ACC112 (cell line): Measurements from ENCODE around the gene MKNK1.

Experiments used
- H2AFZ ChIP-seq: fragments of 200-600 bp; sonication (generic); one replicate; pipeline ENCODE4 v1.6.0; 2017; ENCODE audit warnings: antibody characterized with exemption, low read length; ENCODE audit not compliant: unreplicated experiment
- H3K27ac ChIP-seq: fragments of 200-600 bp; sonication (generic); 2 replicates; pipeline ENCODE4 v1.5.1; 2014; ENCODE audit warnings: low read depth, mild to moderate bottlenecking, antibody characterized with exemption, low read length, moderate library complexity
- H3K27me3 ChIP-seq: fragments of 200-600 bp; sonication (generic); 2 replicates; pipeline ENCODE4 v1.6.1; 2014; ENCODE audit warnings: mild to moderate bottlenecking, antibody characterized with exemption, low read length, moderate library complexity, mixed read lengths; ENCODE audit not compliant: insufficient read depth
- H3K36me3 ChIP-seq: fragments of 200-600 bp; sonication (generic); 2 replicates; pipeline ENCODE4 v1.6.1; 2016; ENCODE audit warnings: mild to moderate bottlenecking, antibody characterized with exemption, low read length, moderate library complexity, mixed read lengths; ENCODE audit not compliant: insufficient read depth
- H3K4me1 ChIP-seq: fragments of 200-600 bp; sonication (generic); one replicate; pipeline ENCODE4 v1.6.1; 2016; ENCODE audit warnings: low read length, mixed read lengths; ENCODE audit not compliant: insufficient read depth, unreplicated experiment, control insufficient read depth
- H3K4me3 ChIP-seq: fragments of 200-600 bp; sonication (generic); 2 replicates; pipeline ENCODE4 v1.5.1; 2014; ENCODE audit warnings: mild to moderate bottlenecking, low read depth, low read length
- H3K79me2 ChIP-seq: fragments of 200-600 bp; sonication (generic); one replicate; pipeline ENCODE4 v1.6.0; 2016; ENCODE audit warnings: low read length; ENCODE audit not compliant: control insufficient read depth, unreplicated experiment, insufficient read depth

MKNK1 gene

GRCh38 chr1:46612937-46613660, 9.0 kb upstream of the MKNK1 start:
- no peaks in the 10 kb centered on the region for H3K27me3 ChIP-seq
- no peak overlapping the region for H2AFZ ChIP-seq
- peaks cover 38% of the 10 kb centered on the region for H3K4me1 ChIP-seq
- no peak overlapping the region for H3K27ac ChIP-seq
- H3K36me3 ChIP-seq: peaks cover 6% of the 10 kb centered on the region; the same call in 1 of the 2 replicates
- H3K79me2 ChIP-seq: peaks cover 4% of the 10 kb centered on the region
- no peak overlapping the region for H3K4me3 ChIP-seq

GRCh38 chr1:46611691-46612221, 7.7 kb upstream of the MKNK1 start:
- Histone ChIP-seq H3K4me1 (peaks cover 33% of the 10 kb centered on the region), H2AFZ (no peak overlapping the region), H3K79me2 (peaks cover 4% of the 10 kb centered on the region), H3K4me3 (no peak overlapping the region), H3K27me3 (no peaks in the 10 kb centered on the region), H3K36me3 (peaks cover 6% of the 10 kb centered on the region; the same call in 1 of the 2 replicates), H3K27ac (peak overlapping the region; percentile 19; the same call in 1 of the 2 replicates)

GRCh38 chr1:46607345-46608130, 3.5 kb upstream of the MKNK1 start:
- Histone ChIP-seq H3K27me3 (no peaks in the 10 kb centered on the region), H3K79me2 (no peaks in the 10 kb centered on the region), H3K36me3 (peaks cover 6% of the 10 kb centered on the region; the same call in 1 of the 2 replicates), H2AFZ (no peak overlapping the region), H3K4me3 (no peak overlapping the region), H3K4me1 (peaks cover 13% of the 10 kb centered on the region), H3K27ac (no peak overlapping the region)

GRCh38 chr1:46606255-46606965, 2.3 kb upstream of the MKNK1 start:
- H3K27me3 ChIP-seq: no peaks in the 10 kb centered on the region
- H2AFZ ChIP-seq: no peak overlapping the region
- H3K36me3 ChIP-seq: peaks cover 6% of the 10 kb centered on the region; the same call in 1 of the 2 replicates
- H3K79me2 ChIP-seq: no peaks in the 10 kb centered on the region
- no peak overlapping the region for H3K4me3 ChIP-seq
- no peak overlapping the region for H3K27ac ChIP-seq
- peaks cover 8% of the 10 kb centered on the region for H3K4me1 ChIP-seq

- H3K36me3 ChIP-seq: peaks cover 6% of the 10 kb centered on the region; the same call in 1 of the 2 replicates
- H3K4me1 ChIP-seq: peaks cover 6% of the 10 kb centered on the region
- H3K27me3 ChIP-seq: no peaks in the 10 kb centered on the region
- no peak overlapping the region for H3K27ac ChIP-seq
- H3K79me2 ChIP-seq: no peaks in the 10 kb centered on the region
- peak overlapping the region; percentile 86; the same call in 1 of the 2 replicates for H3K4me3 ChIP-seq
- H2AFZ ChIP-seq: no peak overlapping the region
Measured at GRCh38 chr1:46605232-46605631, 1.2 kb upstream of the MKNK1 start.

GRCh38 chr1:46603481-46603857, 599 bp downstream of the MKNK1 start:
- Histone ChIP-seq H3K4me3 (peak overlapping the region; percentile 86), H3K4me1 (peaks cover 6% of the 10 kb centered on the region), H2AFZ (peak overlapping the region; percentile 47), H3K36me3 (no peaks in the 10 kb centered on the region), H3K27me3 (no peaks in the 10 kb centered on the region), H3K27ac (no peak overlapping the region), H3K79me2 (no peaks in the 10 kb centered on the region)

GRCh38 chr1:46601257-46602007, 2.6 kb downstream of the MKNK1 start:
- Histone ChIP-seq H3K4me1 (peaks cover 6% of the 10 kb centered on the region), H3K27me3 (no peaks in the 10 kb centered on the region), H3K4me3 (no peak overlapping the region), H3K27ac (no peak overlapping the region), H2AFZ (no peak overlapping the region), H3K79me2 (no peaks in the 10 kb centered on the region), H3K36me3 (no peaks in the 10 kb centered on the region)

- Histone ChIP-seq H3K36me3 (no peaks in the 10 kb centered on the region), H3K27ac (no peak overlapping the region), H2AFZ (no peak overlapping the region), H3K27me3 (no peaks in the 10 kb centered on the region), H3K4me1 (peaks cover 6% of the 10 kb centered on the region), H3K79me2 (no peaks in the 10 kb centered on the region), H3K4me3 (no peak overlapping the region)
Measured at GRCh38 chr1:46599059-46599970, 4.8 kb downstream of the MKNK1 start.

GRCh38 chr1:46596846-46597245, 7.2 kb downstream of the MKNK1 start:
- Histone ChIP-seq H2AFZ (no peak overlapping the region), H3K36me3 (peaks cover 9% of the 10 kb centered on the region; the same call in 1 of the 2 replicates), H3K27ac (no peak overlapping the region), H3K27me3 (no peaks in the 10 kb centered on the region), H3K4me3 (no peak overlapping the region), H3K4me1 (no peaks in the 10 kb centered on the region), H3K79me2 (no peaks in the 10 kb centered on the region)
